KOPT-K1 (cell line): ENCODE data around the gene LAMP1.

ENCODE experiments used
- H3K27ac ChIP-seq: fragments of 200-600 bp; sonication (generic); 2 replicates; pipeline ENCODE4 v1.5.1; 2016; ENCODE audit warnings: antibody characterized with exemption, mild to moderate bottlenecking, low read depth, low read length; ENCODE audit not compliant: poor library complexity, severe bottlenecking
- H3K36me3 ChIP-seq: fragments of 200-600 bp; sonication (generic); 2 replicates; pipeline ENCODE4 v1.5.1; 2017; ENCODE audit warnings: antibody characterized with exemption, mild to moderate bottlenecking, low read length, moderate library complexity; ENCODE audit not compliant: insufficient read depth
- H3K9me3 ChIP-seq: fragments of 200-600 bp; sonication (generic); 2 replicates; pipeline ENCODE4 v1.5.1; 2017; ENCODE audit warnings: antibody characterized with exemption, low read length, mild to moderate bottlenecking; ENCODE audit not compliant: insufficient read depth, poor library complexity, severe bottlenecking

The LAMP1 gene

GRCh38 chr13:113351514-113352026 lies 54.5 kb downstream of the LAMP1 start:
- peaks cover 21% of the 10 kb centered on the region for H3K9me3 ChIP-seq
- no peaks in the 10 kb centered on the region for H3K36me3 ChIP-seq
- H3K27ac ChIP-seq, result no peak overlapping the region

GRCh38 chr13:113353254-113353653 lies 56.2 kb downstream of the LAMP1 start:
- Histone ChIP-seq H3K36me3 (no peaks in the 10 kb centered on the region), H3K27ac (no peak overlapping the region), H3K9me3 (peaks cover 6% of the 10 kb centered on the region)

GRCh38 chr13:113354831-113355610 lies 58.0 kb downstream of the LAMP1 start:
- no peaks in the 10 kb centered on the region for H3K9me3 ChIP-seq
- H3K36me3 ChIP-seq, result no peaks in the 10 kb centered on the region
- H3K27ac ChIP-seq, result no peak overlapping the region

- Histone ChIP-seq H3K27ac (no peak overlapping the region), H3K9me3 (no peaks in the 10 kb centered on the region), H3K36me3 (no peaks in the 10 kb centered on the region)
These were observed 58.6 kb downstream of the LAMP1 start for GRCh38 chr13:113355621-113356020.

- Histone ChIP-seq H3K27ac (no peak overlapping the region), H3K36me3 (no peaks in the 10 kb centered on the region), H3K9me3 (no peaks in the 10 kb centered on the region)
These were observed 59.6 kb downstream of the LAMP1 start for GRCh38 chr13:113356596-113356995.

GRCh38 chr13:113357529-113357928 lies 60.5 kb downstream of the LAMP1 start:
- Histone ChIP-seq H3K27ac (no peak overlapping the region), H3K9me3 (no peaks in the 10 kb centered on the region), H3K36me3 (no peaks in the 10 kb centered on the region)

- no peak overlapping the region for H3K27ac ChIP-seq
- H3K36me3 ChIP-seq, result no peaks in the 10 kb centered on the region
- H3K9me3 ChIP-seq, result no peaks in the 10 kb centered on the region
These were observed 61.7 kb downstream of the LAMP1 start for GRCh38 chr13:113358653-113359190.

GRCh38 chr13:113359571-113359970 lies 62.5 kb downstream of the LAMP1 start:
- Histone ChIP-seq H3K9me3 (no peaks in the 10 kb centered on the region), H3K27ac (no peak overlapping the region), H3K36me3 (no peaks in the 10 kb centered on the region)

GRCh38 chr13:113360446-113360845 lies 63.4 kb downstream of the LAMP1 start:
- Histone ChIP-seq H3K9me3 (no peaks in the 10 kb centered on the region), H3K36me3 (no peaks in the 10 kb centered on the region), H3K27ac (no peak overlapping the region)

GRCh38 chr13:113361406-113361805 lies 64.4 kb downstream of the LAMP1 start:
- Histone ChIP-seq H3K27ac (no peak overlapping the region), H3K36me3 (no peaks in the 10 kb centered on the region), H3K9me3 (no peaks in the 10 kb centered on the region)

GRCh38 chr13:113364311-113364889 lies 67.4 kb downstream of the LAMP1 start:
- H3K27ac ChIP-seq, result no peak overlapping the region
- H3K9me3 ChIP-seq, result no peaks in the 10 kb centered on the region
- H3K36me3 ChIP-seq, result no peaks in the 10 kb centered on the region

- no peaks in the 10 kb centered on the region for H3K9me3 ChIP-seq
- no peaks in the 10 kb centered on the region for H3K36me3 ChIP-seq
- no peak overlapping the region for H3K27ac ChIP-seq
These were observed 68.0 kb downstream of the LAMP1 start for GRCh38 chr13:113364901-113365582.

GRCh38 chr13:113365583-113365970 lies 68.5 kb downstream of the LAMP1 start:
- H3K27ac ChIP-seq, result no peak overlapping the region
- no peaks in the 10 kb centered on the region for H3K36me3 ChIP-seq
- no peaks in the 10 kb centered on the region for H3K9me3 ChIP-seq

GRCh38 chr13:113365971-113366588 lies 69.0 kb downstream of the LAMP1 start:
- no peaks in the 10 kb centered on the region for H3K36me3 ChIP-seq
- H3K9me3 ChIP-seq, result no peaks in the 10 kb centered on the region
- no peak overlapping the region for H3K27ac ChIP-seq

- H3K36me3 ChIP-seq, result no peaks in the 10 kb centered on the region
- no peaks in the 10 kb centered on the region for H3K9me3 ChIP-seq
- no peak overlapping the region for H3K27ac ChIP-seq
These were observed 70.1 kb downstream of the LAMP1 start for GRCh38 chr13:113367020-113367560.
